Thyroid gland (tissue), 4 donors: ENCODE measurements around the gene HCST. TPM values are rescaled to one million over a fixed set of nuclear protein-coding genes. Genes with fewer than 3 reads are reported as not detected.

ENCODE experiments used
- small RNA-seq: library from RNA; depleted of rRNA; stranded (forward); fragments of <200 nt; gene quantifications from one replicate; pipeline ENCODE3, GENCODE V24; 2016
- total RNA-seq, 4 donors: library from RNA; depleted of rRNA; stranded (reverse); fragments of >200 nt; gene quantifications; one replicate each; pipeline ENCODE4 v1.2.3, GENCODE V29; 2016

The HCST gene
- total RNA-seq, 4 donors from 2014 or later: 1.4 to 4.4 TPM; not detected in 2

Small RNAs within 50 kb of the gene (small RNA-seq; reads per million reads assigned to genes)
- gene RN7SL402P: not detected

Other genes with a start within 250 kb of the HCST start
- not detected for gene UPK1A, start 236.0 kb upstream of the HCST start, total RNA-seq
- gene ZBTB32, start 198.0 kb upstream of the HCST start, total RNA-seq: not detected
- gene KMT2B, start 184.5 kb upstream of the HCST start, total RNA-seq: 10 to 100 TPM; 12.4 to 29.4 (median 19.7) TPM
- 1 to 10 TPM; 5.2 to 6.1 (median 5.9) TPM for gene IGFLR1, start 160.1 kb upstream of the HCST start, total RNA-seq
- gene U2AF1L4, start 157.1 kb upstream of the HCST start, total RNA-seq: 10 to 100 TPM; 29.7 to 51.7 (median 36.8) TPM
- 10 to 100 TPM; 34.0 to 73.8 (median 40.5) TPM for gene PSENEN, start 156.9 kb upstream of the HCST start, total RNA-seq
- 10 to 100 TPM in 2 of 4 donors, 1 to 10 TPM in 2; 8.2 to 21.5 (median 14.1) TPM for gene LIN37, start 154.0 kb upstream of the HCST start, total RNA-seq
- 10 to 100 TPM; 17.3 to 31.8 (median 23.1) TPM for gene HSPB6, start 145.5 kb upstream of the HCST start, total RNA-seq
- 10 to 100 TPM in 3 of 4 donors, 1 to 10 TPM in 1; 8.2 to 34.3 (median 13.2) TPM for gene PROSER3, start 144.4 kb upstream of the HCST start, total RNA-seq
- 10 to 100 TPM in 3 of 4 donors, 1 to 10 TPM in 1; 4.2 to 16.0 (median 13.0) TPM for gene ARHGAP33, start 127.0 kb upstream of the HCST start, total RNA-seq
- gene PRODH2, start 89.7 kb upstream of the HCST start, total RNA-seq: not detected
- gene NPHS1, start 50.0 kb upstream of the HCST start, total RNA-seq: not detected
- gene KIRREL2, start 45.6 kb upstream of the HCST start, total RNA-seq: under 1 TPM in 2 of 4 donors, not detected in 2; 0.20 to 0.33 TPM
- gene APLP1, start 34.0 kb upstream of the HCST start, total RNA-seq: 1 to 10 TPM in 2 of 4 donors, under 1 TPM in 2; 0.67 to 5.3 (median 2.8) TPM
- 10 to 100 TPM in 3 of 4 donors, 1 to 10 TPM in 1; 7.0 to 56.7 (median 16.9) TPM for gene NFKBID, start 2.0 kb upstream of the HCST start, total RNA-seq
- 10 to 100 TPM; 10.1 to 80.4 (median 27.5) TPM for gene TYROBP, start 5.8 kb downstream of the HCST start, total RNA-seq
- 10 to 100 TPM in 3 of 4 donors, 1 to 10 TPM in 1; 7.1 to 15.5 (median 11.1) TPM for gene LRFN3, start 33.8 kb downstream of the HCST start, total RNA-seq
- 10 to 100 TPM; 51.4 to 96.8 (median 66.7) TPM for gene SDHAF1, start 92.7 kb downstream of the HCST start, total RNA-seq
- 10 to 100 TPM in 3 of 4 donors, 1 to 10 TPM in 1; 9.7 to 15.4 (median 12.6) TPM for gene SYNE4, start 106.3 kb downstream of the HCST start, total RNA-seq
- 10 to 100 TPM; 15.4 to 60.9 (median 32.0) TPM for gene ALKBH6, start 111.7 kb downstream of the HCST start, total RNA-seq
- gene CLIP3, start 130.3 kb downstream of the HCST start, total RNA-seq: 1 to 10 TPM; 1.9 to 3.8 (median 2.9) TPM
- gene THAP8, start 151.8 kb downstream of the HCST start, total RNA-seq: 10 to 100 TPM in 2 of 4 donors, 1 to 10 TPM in 2; 5.0 to 14.2 (median 10.1) TPM
- gene WDR62, start 152.4 kb downstream of the HCST start, total RNA-seq: 1 to 10 TPM in 1 of 4 donors, under 1 TPM in 3; 0.78 to 1.8 (median 0.84) TPM
- not detected for gene OVOL3, start 208.6 kb downstream of the HCST start, total RNA-seq
- 100 to 1,000 TPM in 1 of 4 donors, 10 to 100 TPM in 3; 53.7 to 101 (median 76.9) TPM for gene POLR2I, start 212.3 kb downstream of the HCST start, total RNA-seq
- 100 to 1,000 TPM in 2 of 4 donors, 10 to 100 TPM in 2; 57.2 to 143 (median 104) TPM for gene TBCB, start 212.9 kb downstream of the HCST start, total RNA-seq
- 100 to 1,000 TPM; 153 to 179 (median 166) TPM for gene CAPNS1, start 237.5 kb downstream of the HCST start, total RNA-seq
- 10 to 100 TPM in 3 of 4 donors, 1 to 10 TPM in 1; 8.0 to 36.7 (median 21.2) TPM for gene COX7A1, start 249.9 kb downstream of the HCST start, total RNA-seq